HS-5 (cell line): ENCODE measurements around the gene SCAND1.
A peak's percentile ranks its signal among the peaks of the same experiment; 100 is the strongest.
"Not testable (repeated sequence)": the region's sequence is repeated elsewhere in the genome, so short reads cannot be mapped to it uniquely, and the experiment has no call there.

Experiments used
- DNase-seq: peaks from one replicate; pipeline ENCODE4 v3.0.0-alpha.2; 2012; ENCODE audit warnings: low read depth

The SCAND1 gene

GRCh38 chr20:35959291-35959690, 5.0 kb upstream of the SCAND1 start:
- DNase-seq: not testable (repeated sequence)

GRCh38 chr20:35956616-35957015, 2.3 kb upstream of the SCAND1 start:
- DNase-seq: no peak

- peak; percentile 19 for DNase-seq
Observed at GRCh38 chr20:35954907-35955251, 577 bp upstream of the SCAND1 start.

GRCh38 chr20:35953387-35954199, 709 bp downstream of the SCAND1 start:
- no peak for DNase-seq

GRCh38 chr20:35952480-35953386, 1.6 kb downstream of the SCAND1 start:
- DNase-seq: peak; percentile 9

GRCh38 chr20:35952080-35952479, 2.2 kb downstream of the SCAND1 start:
- DNase-seq: not testable (repeated sequence)

- DNase-seq: no peak
Observed at GRCh38 chr20:35950093-35950492, 4.2 kb downstream of the SCAND1 start.

- DNase-seq: no peak
Observed at GRCh38 chr20:35947907-35948306, 6.4 kb downstream of the SCAND1 start.

- DNase-seq: no peak
Observed at GRCh38 chr20:35947489-35947888, 6.8 kb downstream of the SCAND1 start.

- DNase-seq: no peak
Observed at GRCh38 chr20:35942243-35942642, 12.1 kb downstream of the SCAND1 start.

GRCh38 chr20:35941620-35942019, 12.7 kb downstream of the SCAND1 start:
- DNase-seq: no peak

GRCh38 chr20:35939264-35939663, 15.0 kb downstream of the SCAND1 start:
- DNase-seq: no peak

- DNase-seq: no peak
Observed at GRCh38 chr20:35934050-35934449, 20.3 kb downstream of the SCAND1 start.

GRCh38 chr20:35929301-35929700, 25.0 kb downstream of the SCAND1 start:
- no peak for DNase-seq

GRCh38 chr20:35920523-35920922, 33.8 kb downstream of the SCAND1 start:
- no peak for DNase-seq

- DNase-seq: no peak
Observed at GRCh38 chr20:35918021-35918420, 36.3 kb downstream of the SCAND1 start.

GRCh38 chr20:35917077-35917476, 37.2 kb downstream of the SCAND1 start:
- DNase-seq: no peak

- no peak for DNase-seq
Observed at GRCh38 chr20:35912881-35913280, 41.4 kb downstream of the SCAND1 start.

GRCh38 chr20:35910254-35910653, 44.0 kb downstream of the SCAND1 start:
- DNase-seq: no peak

- no peak for DNase-seq
Observed at GRCh38 chr20:35909796-35910195, 44.5 kb downstream of the SCAND1 start.

GRCh38 chr20:35909176-35909575, 45.1 kb downstream of the SCAND1 start:
- DNase-seq: no peak

GRCh38 chr20:35908007-35908406, 46.3 kb downstream of the SCAND1 start:
- no peak for DNase-seq

- no peak for DNase-seq
Observed at GRCh38 chr20:35907017-35907701, 47.1 kb downstream of the SCAND1 start.
